B cell (primary cell): ENCODE data around the gene PACSIN3.

Experiments used
- CTCF ChIP-seq: fragments of 200-600 bp; IDR thresholded peaks from one replicate; pipeline ENCODE4 v1.8.0; 2022; ENCODE audit warnings: antibody characterized with exemption, mild to moderate bottlenecking
- EZH2 ChIP-seq: IDR thresholded peaks from 2 replicates; pipeline ENCODE4 v1.6.1; 2012; ENCODE audit warnings: borderline replicate concordance, low read depth, mild to moderate bottlenecking, moderate library complexity, low read length; ENCODE audit not compliant: insufficient read depth, poor library complexity, severe bottlenecking

- TF ChIP-seq CTCF, result no peak
- no peak for TF ChIP-seq EZH2
Observed at GRCh38 chr11:47171856-47172255, 14.4 kb downstream of the PACSIN3 start.
